A549 (cell line): ENCODE data around the gene RTN4. TPM values are rescaled to one million over a fixed set of nuclear protein-coding genes. Genes with fewer than 3 reads are reported as not detected.
A peak's percentile ranks its signal among the peaks of the same experiment; 100 is the strongest.

Experiments used
- ATAC-seq, 2 experiments: fragments of 200-7000 bp in 1 of 2; fragments of >200 bp in 1 of 2; cut with Nextera tagmentation in 1 of 2; cut with Tn5 transposase in 1 of 2; 3 replicates each; pipeline versions ENCODE4 v1.8.0 to v1.9.1; 2018 to 2020; ENCODE audit warnings: mild to moderate bottlenecking in 1 of 2, moderate library complexity in 1 of 2
- CTCF ChIA-PET: fragments of 300-600 bp; sonication (Branson Sonifier 250); formaldehyde crosslinking; extraction: SDS; loops from one replicate; lab custom pipeline; 2021; ENCODE audit warnings: antibody characterized with exemption, inconsistent platforms; lab: Yijun Ruan, JAX
- POLR2A ChIA-PET: fragments of 350-600 bp; formaldehyde crosslinking; extraction: SDS; loops from one replicate; lab custom pipeline; 2021; ENCODE audit warnings: antibody characterized with exemption, inconsistent platforms; lab: Yijun Ruan, JAX
- DNase-seq, 2 experiments: peaks; one replicate each; pipeline versions ENCODE4 v3.0.0 to v3.0.0-alpha.2; 2011 to 2016; ENCODE audit warnings: low read depth in 1 of 2, low spot score in 1 of 2
- FAIRE-seq: peaks from 2 replicates; lab custom pipeline; 2011; peaks lifted over from hg19 to GRCh38; lab: Jason Lieb, UNC
- H3K27ac ChIP-seq, 2 experiments: fragments of >200 bp; sonication (Bioruptor Twin); formaldehyde crosslinking; 3 replicates each; pipeline ENCODE4 v1.5.1; 2016 to 2017
- H3K4me1 ChIP-seq: fragments of >200 bp; sonication (Bioruptor Twin); formaldehyde crosslinking; 3 replicates; pipeline ENCODE4 v1.6.1; 2016
- H3K4me2 ChIP-seq: fragments of >200 bp; sonication (Bioruptor Twin); formaldehyde crosslinking; 3 replicates; pipeline ENCODE4 v1.6.1; 2016
- H3K4me3 ChIP-seq: fragments of >200 bp; sonication (Bioruptor Twin); formaldehyde crosslinking; 3 replicates; pipeline ENCODE4 v1.5.1; 2016
- H3K9me3 ChIP-seq: fragments of >200 bp; sonication (Bioruptor Twin); formaldehyde crosslinking; 3 replicates; pipeline ENCODE4 v1.6.1; 2016
- BHLHE40 ChIP-seq: IDR thresholded peaks from 2 replicates; pipeline ENCODE4 v1.6.1; 2012; ENCODE audit warnings: low read depth, low read length, inconsistent platforms
- CEBPB ChIP-seq, 2 experiments: fragments of >200 bp in 1 of 2; sonication (Bioruptor Twin) in 1 of 2; formaldehyde crosslinking in 1 of 2; IDR thresholded peaks; 2 replicates each; pipeline ENCODE4 v1.6.1; 2012 to 2016
- CHD2 ChIP-seq: fragments of 150-350 bp; IDR thresholded peaks from 2 replicates; pipeline ENCODE4 v1.6.1; 2014; ENCODE audit warnings: low read length; ENCODE audit not compliant: partially characterized antibody
- EHMT2 ChIP-seq: fragments of 200-600 bp; sonication (generic); IDR thresholded peaks from 2 replicates; pipeline ENCODE4 v1.6.1; 2016; ENCODE audit warnings: antibody characterized with exemption, low read depth, mild to moderate bottlenecking, moderate library complexity
- FOSB ChIP-seq: fragments of 250-450 bp; sonication (Bioruptor Pico); IDR thresholded peaks from 2 replicates; pipeline ENCODE4 v1.5.0; 2020; ENCODE audit warnings: mild to moderate bottlenecking, moderate library complexity
- FOSL2 ChIP-seq, 2 experiments: fragments of 450-650 bp in 1 of 2; fragments of >200 bp in 1 of 2; sonication (Bioruptor Twin) in 1 of 2; formaldehyde crosslinking; IDR thresholded peaks; 2 replicates each; pipeline versions ENCODE4 v1.5.0 to v1.6.1; 2016 to 2020; ENCODE audit warnings: mild to moderate bottlenecking in 1 of 2, moderate library complexity in 1 of 2
- FOXS1 ChIP-seq: fragments of 250-450 bp; sonication (Bioruptor Pico); IDR thresholded peaks from 2 replicates; pipeline ENCODE4 v1.5.0; 2020; ENCODE audit warnings: mild to moderate bottlenecking, moderate library complexity
- GATA3 ChIP-seq: IDR thresholded peaks from 2 replicates; pipeline ENCODE4 v1.6.1; 2012; ENCODE audit warnings: borderline replicate concordance
- HDAC2 ChIP-seq: fragments of 200-600 bp; sonication (generic); IDR thresholded peaks from 2 replicates; pipeline ENCODE4 v1.6.1; 2016
- HEYL ChIP-seq: fragments of 250-450 bp; sonication (Bioruptor Pico); IDR thresholded peaks from 2 replicates; pipeline ENCODE4 v1.8.0; 2021; ENCODE audit warnings: mild to moderate bottlenecking, moderate library complexity
- HOXB5 ChIP-seq: fragments of 250-450 bp; sonication (Bioruptor Pico); IDR thresholded peaks from 2 replicates; pipeline ENCODE4 v1.5.0; 2020; ENCODE audit warnings: mild to moderate bottlenecking, moderate library complexity
- JUN ChIP-seq, 2 experiments: fragments of >200 bp; sonication (Bioruptor Twin); formaldehyde crosslinking; IDR thresholded peaks; 2 replicates in 1 of 2; 3 replicates in 1 of 2; pipeline ENCODE4 v1.6.1; 2016 to 2017
- JUNB ChIP-seq: fragments of >200 bp; sonication (Bioruptor Twin); formaldehyde crosslinking; IDR thresholded peaks from 2 replicates; pipeline ENCODE4 v1.6.1; 2016
- KDM1A ChIP-seq: fragments of 200-600 bp; sonication (generic); IDR thresholded peaks from 2 replicates; pipeline ENCODE4 v1.6.1; 2016; ENCODE audit warnings: low read depth, mild to moderate bottlenecking
- NPAS2 ChIP-seq: fragments of 250-450 bp; sonication (Bioruptor Pico); IDR thresholded peaks from 2 replicates; pipeline ENCODE4 v1.8.0; 2022; ENCODE audit warnings: mild to moderate bottlenecking, moderate library complexity, borderline replicate concordance
- NR3C1 ChIP-seq: fragments of >200 bp; sonication (Bioruptor Twin); formaldehyde crosslinking; IDR thresholded peaks from 3 replicates; pipeline ENCODE4 v1.6.1; 2017
- POLR2A ChIP-seq: IDR thresholded peaks from 2 replicates; pipeline ENCODE4 v1.6.1; 2012; ENCODE audit warnings: mild to moderate bottlenecking, low read length
- RARB ChIP-seq: fragments of 250-450 bp; sonication (Bioruptor Pico); IDR thresholded peaks from 2 replicates; pipeline ENCODE4 v1.8.0; 2021; ENCODE audit warnings: mild to moderate bottlenecking, moderate library complexity
- RCOR1 ChIP-seq: fragments of 150-350 bp; IDR thresholded peaks from 2 replicates; pipeline ENCODE4 v1.6.1; 2014; ENCODE audit warnings: antibody characterized with exemption, low read length, low read depth
- RNF2 ChIP-seq: fragments of 200-600 bp; sonication (generic); IDR thresholded peaks from 2 replicates; pipeline ENCODE4 v1.6.1; 2016; ENCODE audit warnings: low read depth, mild to moderate bottlenecking, antibody characterized with exemption, moderate library complexity, borderline replicate concordance
- ZC3H11A ChIP-seq: fragments of 450-650 bp; IDR thresholded peaks from 2 replicates; pipeline ENCODE4 v1.6.1; 2014; ENCODE audit warnings: antibody characterized with exemption, mild to moderate bottlenecking
- WGBS: methylation state at CpG from one replicate; pipeline ENCODE4 v1.1.6; 2017; ENCODE audit errors: missing lambda C conversion rate; 5-methylcytosine and 5-hydroxymethylcytosine counted together
- polyA plus RNA-seq, 4 experiments: library from polyadenylated mRNA; depleted of rRNA in 3 of 4; stranded (reverse); fragments of >200 nt; fragmentation: RNase III in 1 of 4; extraction: RNeasy Plus Mini Kit Qiagen cat#74134 plus additional on column Dnase treatment in 1 of 4; gene quantifications; 2 replicates in 3 of 4; 3 replicates in 1 of 4; pipeline ENCODE4 v1.2.3, GENCODE V29; 2011 to 2017
- TF ChIP-seq, protein P1 (sequence below): fragments of 250-450 bp; sonication (Bioruptor Pico); IDR thresholded peaks from 2 replicates; pipeline ENCODE4 v1.5.0; 2021; ENCODE audit warnings: mild to moderate bottlenecking, moderate library complexity, borderline replicate concordance
- TF ChIP-seq, protein P2 (sequence below): IDR thresholded peaks from 2 replicates; pipeline ENCODE4 v1.6.1; 2012
- TF ChIP-seq, protein P3 (sequence below): fragments of >200 bp; sonication (Bioruptor Twin); formaldehyde crosslinking; IDR thresholded peaks from 3 replicates; pipeline ENCODE4 v1.5.1; 2016
- TF ChIP-seq, protein P4 (sequence below): IDR thresholded peaks from 2 replicates; pipeline ENCODE4 v1.6.1; 2012; ENCODE audit warnings: low read depth, borderline replicate concordance

Gene RTN4
- polyA plus RNA-seq, 2 of the 4 experiments (the other 2 are of a cell fraction): 302 to 403 TPM

DNA sequence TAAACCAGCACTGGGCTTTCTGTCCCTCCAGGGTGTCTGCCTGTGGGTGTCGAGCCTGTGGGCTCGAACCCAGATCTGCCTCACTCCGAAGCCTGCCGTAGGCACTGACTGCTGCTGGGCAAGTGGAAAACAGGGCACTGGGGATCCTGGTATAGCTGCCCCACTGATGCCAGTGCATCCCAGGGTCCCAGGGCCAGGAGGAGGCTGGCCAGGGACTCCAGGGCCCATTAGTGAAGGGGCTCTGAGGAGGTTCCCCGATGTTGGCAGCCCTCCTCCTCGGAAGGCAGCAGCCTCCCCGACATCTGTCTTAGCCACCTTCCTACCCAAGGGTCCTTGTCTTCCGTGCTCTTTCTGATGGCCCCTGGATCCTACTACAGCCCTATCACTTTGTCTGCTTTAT is 96.1 kb downstream of the RTN4 start:
- POLR2A ChIA-PET: no interaction called here
- TF ChIP-seq FOXS1 (CRISPR knock-in tag) (no peak), JUN (IDR thresholded peaks at IDR 0.05) (no peak)
- TF ChIP-seq, all 56 proteins: peak for 0
- Histone ChIP-seq H3K4me2 (no peak overlapping the region), H3K4me3 (no peak overlapping the region), H3K9me3 (no peaks in the 10 kb centered on the region), H3K4me1 (peaks cover 19% of the 10 kb centered on the region), H3K27ac (no peak overlapping the region)
- CTCF ChIA-PET: no interaction called here
- no peak for DNase-seq
- ATAC-seq: no peak
- whole genome bisulfite sequencing: 71% methylated on average over 8 of the region's 8 CpGs
- FAIRE-seq: no peak

DNA sequence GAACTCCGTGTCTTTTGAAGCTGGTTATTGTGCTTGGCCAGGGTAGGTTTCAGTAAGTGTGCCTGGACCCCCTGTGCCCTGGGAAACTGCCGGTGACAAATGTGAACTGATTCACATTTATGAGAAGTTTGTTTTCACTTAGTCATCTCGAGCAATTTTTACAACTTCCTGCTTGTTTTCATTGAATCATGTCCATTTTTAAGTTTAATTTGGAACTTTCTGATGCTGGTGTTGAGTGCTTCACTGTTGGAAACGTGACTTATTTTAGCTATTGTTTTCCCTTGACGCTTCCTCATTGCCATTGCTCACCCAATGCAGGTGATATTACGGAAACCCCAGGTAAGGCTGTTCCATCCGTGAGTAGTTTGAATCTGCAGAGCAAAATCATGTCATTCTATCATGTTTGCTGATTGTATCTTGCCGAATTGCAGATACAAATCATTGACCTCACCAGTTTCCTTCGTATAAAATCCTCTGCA is 97.2 kb downstream of the RTN4 start:
- Histone ChIP-seq H3K27ac (peak overlapping the region in 1 of 2 experiments; percentile 60; a peak in 3 of 6 replicates), H3K4me3 (no peak overlapping the region), H3K9me3 (no peaks in the 10 kb centered on the region), H3K4me2 (peak overlapping the region; percentile 68), H3K4me1 (peaks cover 19% of the 10 kb centered on the region)
- POLR2A ChIA-PET: no interaction called here
- TF ChIP-seq, protein P1, sequence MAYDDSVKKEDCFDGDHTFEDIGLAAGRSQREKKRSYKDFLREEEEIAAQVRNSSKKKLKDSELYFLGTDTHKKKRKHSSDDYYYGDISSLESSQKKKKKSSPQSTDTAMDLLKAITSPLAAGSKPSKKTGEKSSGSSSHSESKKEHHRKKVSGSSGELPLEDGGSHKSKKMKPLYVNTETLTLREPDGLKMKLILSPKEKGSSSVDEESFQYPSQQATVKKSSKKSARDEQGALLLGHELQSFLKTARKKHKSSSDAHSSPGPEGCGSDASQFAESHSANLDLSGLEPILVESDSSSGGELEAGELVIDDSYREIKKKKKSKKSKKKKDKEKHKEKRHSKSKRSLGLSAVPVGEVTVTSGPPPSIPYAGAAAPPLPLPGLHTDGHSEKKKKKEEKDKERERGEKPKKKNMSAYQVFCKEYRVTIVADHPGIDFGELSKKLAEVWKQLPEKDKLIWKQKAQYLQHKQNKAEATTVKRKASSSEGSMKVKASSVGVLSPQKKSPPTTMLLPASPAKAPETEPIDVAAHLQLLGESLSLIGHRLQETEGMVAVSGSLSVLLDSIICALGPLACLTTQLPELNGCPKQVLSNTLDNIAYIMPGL: no peak
- TF ChIP-seq KDM1A (no peak), CEBPB (IDR thresholded peaks at IDR 0.05) (no peak), NR3C1 (no peak), HEYL (CRISPR knock-in tag) (no peak), RCOR1 (no peak), GATA3 (peak; percentile 84), NPAS2 (CRISPR knock-in tag) (no peak), FOSL2 (IDR thresholded peaks at IDR 0.05) (no peak), FOSL2 (CRISPR knock-in tag; IDR thresholded peaks at IDR 0.05) (peak; percentile 45), RNF2 (no peak), POLR2A (no peak), CHD2 (no peak), JUNB (no peak)
- TF ChIP-seq, protein P2, sequence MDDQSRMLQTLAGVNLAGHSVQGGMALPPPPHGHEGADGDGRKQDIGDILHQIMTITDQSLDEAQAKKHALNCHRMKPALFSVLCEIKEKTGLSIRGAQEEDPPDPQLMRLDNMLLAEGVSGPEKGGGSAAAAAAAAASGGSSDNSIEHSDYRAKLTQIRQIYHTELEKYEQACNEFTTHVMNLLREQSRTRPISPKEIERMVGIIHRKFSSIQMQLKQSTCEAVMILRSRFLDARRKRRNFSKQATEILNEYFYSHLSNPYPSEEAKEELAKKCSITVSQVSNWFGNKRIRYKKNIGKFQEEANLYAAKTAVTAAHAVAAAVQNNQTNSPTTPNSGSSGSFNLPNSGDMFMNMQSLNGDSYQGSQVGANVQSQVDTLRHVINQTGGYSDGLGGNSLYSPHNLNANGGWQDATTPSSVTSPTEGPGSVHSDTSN: no peak
- TF ChIP-seq, protein P3, sequence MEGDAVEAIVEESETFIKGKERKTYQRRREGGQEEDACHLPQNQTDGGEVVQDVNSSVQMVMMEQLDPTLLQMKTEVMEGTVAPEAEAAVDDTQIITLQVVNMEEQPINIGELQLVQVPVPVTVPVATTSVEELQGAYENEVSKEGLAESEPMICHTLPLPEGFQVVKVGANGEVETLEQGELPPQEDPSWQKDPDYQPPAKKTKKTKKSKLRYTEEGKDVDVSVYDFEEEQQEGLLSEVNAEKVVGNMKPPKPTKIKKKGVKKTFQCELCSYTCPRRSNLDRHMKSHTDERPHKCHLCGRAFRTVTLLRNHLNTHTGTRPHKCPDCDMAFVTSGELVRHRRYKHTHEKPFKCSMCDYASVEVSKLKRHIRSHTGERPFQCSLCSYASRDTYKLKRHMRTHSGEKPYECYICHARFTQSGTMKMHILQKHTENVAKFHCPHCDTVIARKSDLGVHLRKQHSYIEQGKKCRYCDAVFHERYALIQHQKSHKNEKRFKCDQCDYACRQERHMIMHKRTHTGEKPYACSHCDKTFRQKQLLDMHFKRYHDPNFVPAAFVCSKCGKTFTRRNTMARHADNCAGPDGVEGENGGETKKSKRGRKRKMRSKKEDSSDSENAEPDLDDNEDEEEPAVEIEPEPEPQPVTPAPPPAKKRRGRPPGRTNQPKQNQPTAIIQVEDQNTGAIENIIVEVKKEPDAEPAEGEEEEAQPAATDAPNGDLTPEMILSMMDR: no peak
- peak in 1 of 2 experiments; percentile 54 for DNase-seq
- no peak; a peak in 1 of 6 replicates for ATAC-seq
- CTCF ChIA-PET: interaction anchor here (0.5 to 1.3 kb wide), 4 partner anchors 12 to 269 kb away, joined by 3 to 5 read pairs (median 3); no protein-coding TSS in a partner anchor
- no peak for FAIRE-seq
- WGBS: 10% methylated on average over 9 of the region's 9 CpGs

DNA sequence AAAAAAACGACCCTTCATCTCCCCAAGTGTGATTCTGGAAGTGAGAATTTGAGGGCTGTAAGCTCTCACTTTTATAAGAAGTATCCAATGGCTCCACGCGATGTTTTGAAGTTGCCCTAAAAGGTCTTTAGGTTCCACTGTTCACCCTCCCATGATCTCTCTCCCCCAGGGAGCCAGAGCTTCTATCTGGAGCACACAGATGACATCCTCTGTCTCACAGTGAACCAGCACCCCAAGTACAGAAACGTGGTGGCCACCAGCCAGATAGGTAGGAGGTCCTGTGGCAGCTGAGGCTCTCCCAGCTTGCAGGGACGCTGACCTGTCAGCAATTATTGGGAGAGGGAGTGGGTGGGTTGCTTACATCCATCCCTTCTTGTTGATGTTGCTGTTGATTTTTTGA is 97.8 kb downstream of the RTN4 start:
- Histone ChIP-seq H3K4me1 (peaks cover 19% of the 10 kb centered on the region), H3K4me3 (no peak overlapping the region), H3K4me2 (peak overlapping the region; percentile 68), H3K27ac (peak overlapping the region in 1 of 2 experiments; percentile 60; a peak in 3 of 6 replicates), H3K9me3 (no peaks in the 10 kb centered on the region)
- FAIRE-seq (no peak), DNase-seq (no peak), ATAC-seq (no peak)
- POLR2A ChIA-PET: no interaction called here
- TF ChIP-seq EHMT2 (no peak), FOSB (CRISPR knock-in tag) (no peak), ZC3H11A (no peak), JUN (IDR thresholded peaks at IDR 0.05) (no peak), HOXB5 (CRISPR knock-in tag) (no peak), RARB (CRISPR knock-in tag) (no peak), BHLHE40 (no peak), HDAC2 (no peak), KDM1A (no peak)
- TF ChIP-seq, protein P4, sequence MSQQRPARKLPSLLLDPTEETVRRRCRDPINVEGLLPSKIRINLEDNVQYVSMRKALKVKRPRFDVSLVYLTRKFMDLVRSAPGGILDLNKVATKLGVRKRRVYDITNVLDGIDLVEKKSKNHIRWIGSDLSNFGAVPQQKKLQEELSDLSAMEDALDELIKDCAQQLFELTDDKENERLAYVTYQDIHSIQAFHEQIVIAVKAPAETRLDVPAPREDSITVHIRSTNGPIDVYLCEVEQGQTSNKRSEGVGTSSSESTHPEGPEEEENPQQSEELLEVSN: no peak
- TF ChIP-seq, protein P2: no peak
- CTCF ChIA-PET: interaction anchor here (0.9 to 1.8 kb wide), 4 partner anchors 8 to 53 kb away, joined by 3 to 5 read pairs (median 4); no protein-coding TSS in a partner anchor
- WGBS: 60% methylated on average over 5 of the region's 5 CpGs
